HepG2 (cell line): ENCODE data around the gene AKAP6. TPM values are rescaled to one million over a fixed set of nuclear protein-coding genes. Genes with fewer than 3 reads are reported as not detected.

Source experiments
- ATAC-seq: fragments of 200-7000 bp; cut with Tn5 transposase; 3 replicates; pipeline ENCODE4 v1.9.1; 2020; ENCODE audit warnings: mild to moderate bottlenecking, moderate library complexity
- BruUV-seq: library from RNA; stranded (reverse); fragments of 400-500 nt; replicated peaks from 2 replicates; lab custom pipeline; 2021; lab: Mats Ljungman, UMichigan
- CTCF ChIA-PET: fragments of 300-600 bp; formaldehyde crosslinking; extraction: SDS; loops from one replicate; lab custom pipeline; 2021; ENCODE audit warnings: low total read pairs, inconsistent platforms, low intra/inter-chr PET ratio; lab: Yijun Ruan, JAX
- POLR2A ChIA-PET: fragments of 350-600 bp; sonication (Branson Sonifier 250); formaldehyde crosslinking; loops from one replicate; lab custom pipeline; 2020; ENCODE audit warnings: antibody characterized with exemption, inconsistent platforms; lab: Yijun Ruan, JAX
- DNase-seq: peaks from one replicate; pipeline ENCODE4 v3.0.0-alpha.2; 2015; ENCODE audit warnings: low spot score
- FAIRE-seq: peaks from 3 replicates; lab custom pipeline; 2011; peaks lifted over from hg19 to GRCh38; lab: Jason Lieb, UNC
- H2AFZ ChIP-seq: one replicate; pipeline ENCODE4 v1.6.1; 2011; ENCODE audit warnings: low read length, inconsistent platforms
- H3K27ac ChIP-seq: fragments of 300-600 bp; 3 replicates; pipeline ENCODE4 v1.8.0; 2011; ENCODE audit warnings: mixed run types, mild to moderate bottlenecking, mixed read lengths, low read length, inconsistent platforms; ENCODE audit not compliant: insufficient read depth; ENCODE audit errors: extremely low read length
- H3K27me3 ChIP-seq, 2 experiments: fragments of 200-600 bp in 1 of 2; 2 replicates in 1 of 2; 3 replicates in 1 of 2; pipeline versions ENCODE4 v1.6.0 to v1.8.0; 2011; ENCODE audit warnings: low read length in 2 of 2, mild to moderate bottlenecking in 2 of 2, moderate library complexity in 2 of 2, inconsistent platforms in 1 of 2; ENCODE audit not compliant: insufficient read depth in 2 of 2, control insufficient read depth in 1 of 2
- H3K36me3 ChIP-seq, 2 experiments: fragments of 200-600 bp in 1 of 2; replicated peaks in 1 of 2; 2 replicates in 1 of 2; 3 replicates in 1 of 2; pipeline versions ENCODE4 v1.5.1 to v1.8.0; 2011; ENCODE audit warnings: low read length in 2 of 2, inconsistent platforms in 1 of 2; ENCODE audit not compliant: insufficient read depth in 2 of 2, control insufficient read depth in 1 of 2
- H3K4me1 ChIP-seq: 2 replicates; pipeline ENCODE4 v1.5.1; 2012; ENCODE audit warnings: low read length, inconsistent platforms; ENCODE audit not compliant: insufficient read depth
- H3K4me2 ChIP-seq: 2 replicates; pipeline ENCODE4 v1.6.0; 2011; ENCODE audit warnings: low read depth, low read length, inconsistent platforms
- H3K4me3 ChIP-seq, 3 experiments: fragments of 200-600 bp in 1 of 3; sonication (generic), shearing (Covaris generic) in 1 of 3; replicated peaks in 1 of 3; 2 replicates each; pipeline ENCODE4 v1.5.1; 2011 to 2016; ENCODE audit warnings: low read length in 3 of 3, inconsistent platforms in 2 of 3, low read depth in 2 of 3, mild to moderate bottlenecking in 2 of 3, control low read depth in 1 of 3, mixed read lengths in 1 of 3; ENCODE audit not compliant: insufficient read depth in 1 of 3
- H3K79me2 ChIP-seq: one replicate; pipeline ENCODE4 v1.6.1; 2011; ENCODE audit warnings: low read length, inconsistent platforms; ENCODE audit not compliant: insufficient read depth
- H3K9ac ChIP-seq: 2 replicates; pipeline ENCODE4 v1.6.0; 2011; ENCODE audit warnings: mild to moderate bottlenecking, low read depth, low read length, inconsistent platforms; ENCODE audit not compliant: insufficient read depth
- H3K9me3 ChIP-seq: 2 replicates; pipeline ENCODE4 v1.5.1; 2012; ENCODE audit warnings: mild to moderate bottlenecking, low read length
- H4K20me1 ChIP-seq: 2 replicates; pipeline ENCODE4 v1.6.0; 2011; ENCODE audit warnings: inconsistent platforms, mild to moderate bottlenecking, low read length, moderate library complexity; ENCODE audit not compliant: insufficient read depth
- MAFF ChIP-seq: IDR thresholded peaks from 2 replicates; pipeline ENCODE4 v1.6.1; 2011; ENCODE audit warnings: low read depth, low read length, improper control_type of control experiment
- MAFK ChIP-seq, 2 experiments: IDR thresholded peaks in 1 of 2; conservative IDR thresholded peaks in 1 of 2; 2 replicates each; pipeline ENCODE4 v1.6.1; 2011; ENCODE audit warnings: improper control_type of control experiment in 2 of 2, low read length in 2 of 2
- ZBTB26 ChIP-seq: IDR thresholded peaks from 2 replicates; pipeline ENCODE4 v1.6.1; 2016; ENCODE audit warnings: missing compliant biosample characterization, missing genetic modification reagents, borderline replicate concordance
- ZNF557 ChIP-seq: sonication (generic); formaldehyde crosslinking; IDR thresholded peaks from 2 replicates; pipeline ENCODE4 v1.4.0; 2020; ENCODE audit warnings: missing genetic modification reagents
- ZNF567 ChIP-seq: sonication (generic); formaldehyde crosslinking; IDR thresholded peaks from 2 replicates; pipeline ENCODE4 v1.8.1; 2023; ENCODE audit warnings: mild to moderate bottlenecking, missing genetic modification reagents, borderline replicate concordance
- WGBS: methylation state at CpG from one replicate; pipeline ENCODE4 v1.1.6; 2017; ENCODE audit warnings: low lambda C conversion rate; 5-methylcytosine and 5-hydroxymethylcytosine counted together
- in situ Hi-C: cut with HindIII; loops from 2 replicates; pipeline ENCODE4 v1.10.0; 2017; ENCODE audit warnings: low pct_unique_long_range_greater_than_20kb; ENCODE audit not compliant: extremely low pct_ligation_motif_present
- intact Hi-C: fragments of 100-400 bp; cut with micrococcal nuclease; formaldehyde crosslinking; loops from one replicate; pipeline ENCODE4 v1.10.0; 2022; ENCODE audit not compliant: unreplicated experiment
- polyA plus RNA-seq, 8 experiments: library from polyadenylated mRNA; depleted of rRNA in 3 of 8; stranded (reverse) in 7 of 8; unstranded in 1 of 8; fragments of >200 nt; fragmentation: Illumina TruSeq in 4 of 8; extraction: Trizol in 4 of 8; gene quantifications; 2 replicates each; pipeline versions ENCODE4 v1.2.1 to v1.2.3, GENCODE V29; 2011 to 2016; ENCODE audit warnings: low read depth in 4 of 8, missing spikeins in 1 of 8, mixed read lengths in 1 of 8; ENCODE audit not compliant: insufficient read depth in 1 of 8
- total RNA-seq, 5 experiments: library from RNA; depleted of rRNA; stranded (reverse); fragments of >200 nt; fragmentation: Illumina TruSeq; extraction: Trizol; gene quantifications; 2 replicates each; pipeline ENCODE4 v1.2.3, GENCODE V29; 2016; ENCODE audit warnings: low read depth in 1 of 5

The AKAP6 gene
- total and polyA plus RNA-seq, 2 of the 13 experiments (the other 11 are each of a cell fraction or from before 2014, with no cell fraction given) = 1.4 TPM

- in situ Hi-C loops = no loop called here
- no peaks in the 10 kb centered on the region for H3K4me1 ChIP-seq
- no peaks in the 10 kb centered on the region for H3K79me2 ChIP-seq
- no peak overlapping the region for H2AFZ ChIP-seq
- H4K20me1 ChIP-seq = no peaks in the 10 kb centered on the region
- whole genome bisulfite sequencing = 6% methylated on average over 1 of the region's 1 CpG
- H3K27ac ChIP-seq = no peak overlapping the region
- H3K4me2 ChIP-seq = no peak overlapping the region
- CTCF ChIA-PET = no interaction called here
- H3K27me3 ChIP-seq = no peaks in the 10 kb centered on the region
- H3K9me3 ChIP-seq = peaks cover 93% of the 10 kb centered on the region
- H3K36me3 ChIP-seq = no peaks in the 10 kb centered on the region
- H3K4me3 ChIP-seq = no peak overlapping the region
- TF ChIP-seq ZNF557 (CRISPR knock-in tag) (no peak), MAFF (peak; percentile 50; the same call in 1 of the 2 replicates), MAFK (conservative IDR thresholded peaks at IDR 0.05 in 1 of 2, IDR thresholded peaks at IDR 0.05 in 1 of 2; ENCODE audit: low read length in 2 of 2) (peak; percentile 52 to 64)
- DNase-seq (no peak), ATAC-seq (no peak), FAIRE-seq (no peak)
- no TSS peak for BruUV-seq
- H3K9ac ChIP-seq = no peak overlapping the region
- POLR2A ChIA-PET = no interaction called here
- intact Hi-C loops = no loop called here
Measured at GRCh38 chr14:32754209-32754608, 425.1 kb downstream of the AKAP6 start.

- Histone ChIP-seq H3K4me2 (no peak overlapping the region), H3K36me3 (no peaks in the 10 kb centered on the region), H3K27me3 (no peaks in the 10 kb centered on the region), H3K79me2 (no peaks in the 10 kb centered on the region), H3K4me3 (no peak overlapping the region), H3K9me3 (peaks cover 98% of the 10 kb centered on the region), H3K4me1 (no peaks in the 10 kb centered on the region), H3K9ac (no peak overlapping the region), H3K27ac (no peak overlapping the region), H4K20me1 (no peaks in the 10 kb centered on the region), H2AFZ (no peak overlapping the region)
- intact Hi-C loops = no loop called here
- in situ Hi-C loops = no loop called here
- FAIRE-seq (no peak), DNase-seq (no peak), ATAC-seq (peak; percentile 28; the same call in 2 of the 3 replicates)
- ChIA-PET CTCF (no interaction called here), POLR2A (no interaction called here)
- 0% methylated on average over 1 of the region's 1 CpG for WGBS
- TF ChIP-seq ZBTB26 (no peak), ZNF567 (CRISPR knock-in tag) (0 out of 2 replicates have a peak, but pooled peaks have one; percentile 9)
- BruUV-seq = no TSS peak
Measured at GRCh38 chr14:32756173-32756572, 427.1 kb downstream of the AKAP6 start.
